ENCODE measurements around the gene SORCS1.

DNA sequence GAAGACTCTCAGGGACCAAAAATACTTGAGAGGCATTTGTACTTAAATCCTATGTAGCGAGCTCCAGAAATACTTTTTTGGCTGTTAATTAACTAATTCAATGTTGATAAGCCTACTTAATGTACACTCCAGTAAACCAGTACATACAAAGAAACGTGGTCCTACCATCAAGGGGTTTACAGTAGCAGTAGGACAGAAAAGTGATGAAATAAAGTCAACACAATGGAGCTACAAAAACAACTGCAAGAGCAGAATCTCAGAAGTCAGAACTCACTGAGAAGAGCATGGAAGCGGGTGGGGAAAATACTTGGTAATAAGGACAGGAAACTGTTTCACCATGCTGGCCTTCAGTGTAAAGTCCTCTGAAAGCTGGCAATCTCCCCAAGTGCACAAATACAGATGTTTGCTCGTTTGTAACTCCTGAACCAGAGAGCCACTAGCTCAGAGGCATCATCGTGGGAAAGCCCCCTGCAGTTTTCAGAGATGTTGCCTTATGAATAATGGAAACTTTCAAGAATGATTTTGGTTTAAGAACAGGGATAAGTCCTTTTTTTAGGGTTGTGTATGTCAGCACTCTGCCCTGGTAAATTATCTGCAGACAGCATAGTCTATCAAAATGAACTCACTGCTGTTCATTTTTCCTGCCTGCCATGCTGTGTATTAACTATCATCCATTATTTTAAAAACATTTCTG is 233.2 kb downstream of the SORCS1 start:
- TF ChIP-seq, protein P1, sequence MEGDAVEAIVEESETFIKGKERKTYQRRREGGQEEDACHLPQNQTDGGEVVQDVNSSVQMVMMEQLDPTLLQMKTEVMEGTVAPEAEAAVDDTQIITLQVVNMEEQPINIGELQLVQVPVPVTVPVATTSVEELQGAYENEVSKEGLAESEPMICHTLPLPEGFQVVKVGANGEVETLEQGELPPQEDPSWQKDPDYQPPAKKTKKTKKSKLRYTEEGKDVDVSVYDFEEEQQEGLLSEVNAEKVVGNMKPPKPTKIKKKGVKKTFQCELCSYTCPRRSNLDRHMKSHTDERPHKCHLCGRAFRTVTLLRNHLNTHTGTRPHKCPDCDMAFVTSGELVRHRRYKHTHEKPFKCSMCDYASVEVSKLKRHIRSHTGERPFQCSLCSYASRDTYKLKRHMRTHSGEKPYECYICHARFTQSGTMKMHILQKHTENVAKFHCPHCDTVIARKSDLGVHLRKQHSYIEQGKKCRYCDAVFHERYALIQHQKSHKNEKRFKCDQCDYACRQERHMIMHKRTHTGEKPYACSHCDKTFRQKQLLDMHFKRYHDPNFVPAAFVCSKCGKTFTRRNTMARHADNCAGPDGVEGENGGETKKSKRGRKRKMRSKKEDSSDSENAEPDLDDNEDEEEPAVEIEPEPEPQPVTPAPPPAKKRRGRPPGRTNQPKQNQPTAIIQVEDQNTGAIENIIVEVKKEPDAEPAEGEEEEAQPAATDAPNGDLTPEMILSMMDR (IDR thresholded peaks at IDR 0.05) = no peak
- no peak for TF ChIP-seq POLR2A (IDR thresholded peaks at IDR 0.05)
